Muscle layer of duodenum (tissue), 2 donors: ENCODE data around the gene EEPD1.
"Not testable (repeated sequence)": the region's sequence is repeated elsewhere in the genome, so short reads cannot be mapped to it uniquely, and the experiment has no call there.

Source experiments
- H3K27ac ChIP-seq: one replicate; pipeline ENCODE4 v1.7.0; 2013; ENCODE audit warnings: mild to moderate bottlenecking, low read length
- H3K27me3 ChIP-seq: one replicate; pipeline ENCODE4 v1.7.0; 2013; ENCODE audit warnings: low read depth, mild to moderate bottlenecking, control low read depth, low read length
- H3K36me3 ChIP-seq, 2 donors: one replicate each; pipeline ENCODE4 v1.7.0; 2013; ENCODE audit warnings: low read length in 2 of 2, control low read depth in 1 of 2, mild to moderate bottlenecking in 1 of 2; ENCODE audit not compliant: insufficient read depth in 2 of 2, control insufficient read depth in 1 of 2
- H3K4me1 ChIP-seq, 2 donors: one replicate each; pipeline ENCODE4 v1.7.0; 2013; ENCODE audit warnings: low read length in 2 of 2, mild to moderate bottlenecking in 2 of 2, control low read depth in 1 of 2, moderate library complexity in 1 of 2; ENCODE audit not compliant: insufficient read depth in 2 of 2, control insufficient read depth in 1 of 2
- H3K4me3 ChIP-seq, 2 donors: one replicate each; pipeline ENCODE4 v1.7.0; 2013; ENCODE audit warnings: low read length in 2 of 2, low read depth in 1 of 2, mild to moderate bottlenecking in 1 of 2
- H3K9me3 ChIP-seq, 2 donors: one replicate each; pipeline ENCODE4 v1.7.0; 2013; ENCODE audit warnings: low read length in 2 of 2, control low read depth in 1 of 2, mild to moderate bottlenecking in 1 of 2; ENCODE audit not compliant: control insufficient read depth in 1 of 2
- donor health status: healthy.

Gene EEPD1

DNA sequence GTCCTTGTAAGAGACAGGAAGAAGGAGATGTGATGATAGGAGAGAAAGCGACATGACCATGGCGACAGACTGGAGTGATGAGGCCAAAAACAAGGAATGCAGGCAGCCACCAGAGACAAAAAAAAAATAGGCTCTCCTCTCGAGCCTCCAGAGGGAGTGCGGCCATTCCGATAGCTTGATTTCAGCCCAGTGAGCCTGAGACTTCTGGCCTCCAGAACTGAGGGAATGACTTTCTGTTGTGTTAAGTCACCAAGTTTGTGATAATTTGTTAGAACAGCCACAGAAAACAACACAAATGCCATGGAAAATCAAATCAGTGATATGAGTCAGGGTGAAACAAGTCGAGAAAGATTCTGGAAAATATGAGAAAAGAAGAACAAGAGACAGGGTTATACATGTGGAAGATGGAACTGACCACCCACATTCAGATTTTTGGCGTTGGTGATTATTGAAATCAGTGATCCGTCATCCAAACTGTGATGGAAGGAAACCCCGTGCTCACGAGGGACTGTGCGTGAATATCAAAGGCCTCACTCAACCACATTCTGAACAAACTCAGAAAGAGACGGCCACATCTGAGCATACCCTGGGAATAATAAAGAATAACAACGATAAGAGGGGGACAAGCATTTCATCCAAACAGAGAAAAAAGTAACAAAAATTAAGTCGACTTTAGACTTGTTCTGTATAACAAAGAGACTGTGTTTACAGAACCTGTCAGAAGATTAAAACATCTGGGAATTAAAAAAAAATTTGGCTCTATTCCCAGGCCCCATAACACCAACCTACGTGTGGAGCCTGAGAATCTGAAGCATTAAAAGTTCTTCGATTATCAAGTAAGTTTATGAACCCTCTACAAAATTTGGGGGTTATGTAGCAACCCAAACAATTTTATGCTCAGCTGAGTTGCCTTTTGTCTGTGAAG lies 72.1 kb downstream of the EEPD1 start:
- Histone ChIP-seq H3K4me3 (no peak overlapping the region), H3K27ac (peak overlapping the region; percentile 34), H3K27me3 (no peaks in the 10 kb centered on the region)

DNA sequence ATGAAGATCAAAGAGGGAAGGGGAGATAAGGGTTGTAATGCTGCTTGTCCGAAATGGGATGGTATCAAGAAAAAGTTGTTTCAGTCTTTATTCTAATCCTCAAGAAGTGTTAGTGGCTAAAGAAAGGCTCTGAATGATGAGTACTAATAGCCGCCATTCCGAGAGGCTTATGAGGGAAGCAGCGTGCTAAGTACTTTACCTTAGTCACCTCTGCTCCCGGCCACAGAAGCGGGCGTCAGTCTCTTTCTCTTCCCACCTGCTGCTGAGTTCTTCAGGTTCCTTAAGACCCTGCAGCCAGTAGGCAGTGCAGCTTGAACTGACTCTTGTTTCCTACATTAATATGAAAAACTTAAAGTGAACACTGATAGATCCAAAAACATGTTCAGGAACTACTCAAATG lies 73.1 kb downstream of the EEPD1 start:
- Histone ChIP-seq H3K27me3 (no peaks in the 10 kb centered on the region), H3K4me3 (no peak overlapping the region), H3K9me3 (no peaks in the 10 kb centered on the region), H3K36me3 (no peaks in the 10 kb centered on the region), H3K4me1 (peaks cover 0 to 16% of the 10 kb centered on the region in 2 donors), H3K27ac (peak overlapping the region; percentile 34)

More for the DNA sequence above, 72.1 kb downstream of the EEPD1 start:
- Histone ChIP-seq H3K9me3 (no peaks in the 10 kb centered on the region), H3K36me3 (no peaks in the 10 kb centered on the region), H3K4me1 (peaks cover 0 to 16% of the 10 kb centered on the region in 2 donors)

- no peaks in the 10 kb centered on the region for H3K36me3 ChIP-seq
- H3K27ac ChIP-seq = peak overlapping the region; percentile 61
- H3K4me1 ChIP-seq = peaks cover 0 to 16% of the 10 kb centered on the region in 2 donors
- H3K4me3 ChIP-seq = no peak overlapping the region
- H3K9me3 ChIP-seq = no peaks in the 10 kb centered on the region
- H3K27me3 ChIP-seq = no peaks in the 10 kb centered on the region
Observed at GRCh38 chr7:36227223-36227622, 74.2 kb downstream of the EEPD1 start.

DNA sequence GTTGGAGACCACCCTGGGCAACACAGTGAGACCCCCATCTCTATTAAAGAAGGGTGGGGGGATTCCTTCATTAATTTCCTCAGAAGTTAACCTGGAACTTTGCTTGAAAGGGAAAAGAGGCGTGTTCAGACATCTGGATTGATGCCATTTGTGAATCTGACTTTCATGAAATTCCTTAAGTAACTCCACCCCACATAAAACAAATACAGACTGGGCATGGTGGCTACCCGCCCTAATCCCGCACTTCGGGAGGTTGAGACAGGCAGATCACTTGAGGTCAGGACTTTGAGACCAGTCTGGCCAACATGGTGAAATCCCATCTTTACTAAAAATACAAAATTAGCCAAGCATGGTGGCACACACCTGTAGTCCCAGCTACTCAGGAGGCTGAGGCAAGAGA lies 75.0 kb downstream of the EEPD1 start:
- Histone ChIP-seq H3K4me3 (no peak overlapping the region), H3K9me3 (no peaks in the 10 kb centered on the region), H3K36me3 (no peaks in the 10 kb centered on the region), H3K27me3 (no peaks in the 10 kb centered on the region), H3K27ac (peak overlapping the region; percentile 41), H3K4me1 (peaks cover 0 to 17% of the 10 kb centered on the region in 2 donors)

DNA sequence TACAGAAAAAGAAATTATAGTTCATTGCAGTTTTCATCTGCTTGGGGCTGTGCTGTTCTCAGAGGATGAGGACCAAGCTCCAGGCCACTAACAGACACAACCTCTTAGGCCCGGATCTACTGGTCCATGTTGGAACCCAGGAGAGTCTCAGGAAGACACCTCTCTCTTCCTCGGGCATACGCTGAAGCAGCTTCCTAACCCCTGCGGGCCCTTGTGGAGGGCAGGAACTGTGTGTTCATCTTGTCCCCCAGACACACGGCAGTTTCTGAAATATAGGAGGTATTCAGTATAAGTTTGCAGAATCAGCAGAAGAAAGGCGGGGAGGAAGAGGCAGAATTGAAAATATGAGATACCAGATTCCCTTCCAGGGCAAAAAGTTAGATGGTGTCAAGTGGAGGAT lies 78.4 kb downstream of the EEPD1 start:
- H3K4me3 ChIP-seq = no peak overlapping the region
- H3K9me3 ChIP-seq = no peaks in the 10 kb centered on the region
- H3K36me3 ChIP-seq = no peaks in the 10 kb centered on the region
- H3K27ac ChIP-seq = no peak overlapping the region
- H3K27me3 ChIP-seq = no peaks in the 10 kb centered on the region
- peaks cover 0 to 6% of the 10 kb centered on the region in 2 donors for H3K4me1 ChIP-seq

GRCh38 chr7:36232555-36232954 lies 79.5 kb downstream of the EEPD1 start:
- no peak overlapping the region for H3K27ac ChIP-seq
- no peak overlapping the region for H3K4me3 ChIP-seq
- peaks cover 0 to 6% of the 10 kb centered on the region in 2 donors for H3K4me1 ChIP-seq
- no peaks in the 10 kb centered on the region for H3K9me3 ChIP-seq
- no peaks in the 10 kb centered on the region for H3K36me3 ChIP-seq
- H3K27me3 ChIP-seq = no peaks in the 10 kb centered on the region

GRCh38 chr7:36232971-36233550 lies 80.0 kb downstream of the EEPD1 start:
- no peaks in the 10 kb centered on the region for H3K36me3 ChIP-seq
- H3K4me3 ChIP-seq = no peak overlapping the region
- no peaks in the 10 kb centered on the region for H3K27me3 ChIP-seq
- peaks cover 0 to 6% of the 10 kb centered on the region in 2 donors for H3K4me1 ChIP-seq
- H3K9me3 ChIP-seq = no peaks in the 10 kb centered on the region
- H3K27ac ChIP-seq = no peak overlapping the region

- no peaks in the 10 kb centered on the region for H3K9me3 ChIP-seq
- no peak overlapping the region for H3K27ac ChIP-seq
- no peaks in the 10 kb centered on the region for H3K27me3 ChIP-seq
- H3K4me1 ChIP-seq = peaks cover 0 to 6% of the 10 kb centered on the region in 2 donors
- peaks cover 0 to 6% of the 10 kb centered on the region in 2 donors for H3K36me3 ChIP-seq
- H3K4me3 ChIP-seq = no peak overlapping the region
Observed at GRCh38 chr7:36236073-36236472, 83.0 kb downstream of the EEPD1 start.

DNA sequence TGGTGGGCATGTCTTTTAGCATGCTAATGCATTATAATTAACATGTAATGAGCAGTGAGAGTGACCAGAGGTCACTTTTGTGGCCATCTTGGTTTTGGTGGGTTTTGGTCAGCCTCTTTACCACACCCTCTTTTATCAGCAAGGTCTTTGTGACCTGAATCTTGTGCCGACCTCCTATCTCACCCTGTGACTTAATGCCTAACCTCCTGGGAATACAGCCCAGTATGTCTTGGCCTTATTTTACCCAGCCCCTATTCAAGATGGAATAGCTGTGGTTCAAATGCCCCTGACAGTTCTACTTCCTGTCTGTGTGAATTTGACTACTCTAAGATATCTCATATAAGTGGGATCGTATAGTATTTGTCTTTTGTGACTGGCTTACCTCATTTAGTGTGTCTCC lies 85.1 kb downstream of the EEPD1 start:
- no peak overlapping the region for H3K27ac ChIP-seq
- H3K27me3 ChIP-seq = no peaks in the 10 kb centered on the region

DNA sequence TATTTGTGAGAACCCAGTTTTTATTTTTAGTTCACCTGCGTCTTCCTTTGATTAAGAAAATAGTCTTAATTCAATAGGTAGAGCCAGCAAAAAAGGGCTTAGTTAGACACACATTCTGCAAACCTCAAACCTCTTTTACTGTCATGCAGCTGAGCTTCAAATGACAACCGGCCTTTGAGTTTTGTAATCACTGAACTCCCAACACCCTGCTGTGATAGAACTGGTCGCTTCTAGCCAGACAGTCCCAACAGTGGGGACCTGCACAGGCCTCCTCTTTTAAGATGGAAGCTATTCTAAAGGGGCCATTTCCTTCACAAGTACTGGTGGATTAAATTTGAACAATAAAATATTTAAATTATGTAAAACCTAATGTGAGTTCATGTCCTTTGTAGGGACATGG lies 90.3 kb downstream of the EEPD1 start:
- H3K9me3 ChIP-seq, H3K27me3 ChIP-seq, H3K4me3 ChIP-seq, H3K27ac ChIP-seq, H3K36me3 ChIP-seq, H3K4me1 ChIP-seq: not testable (repeated sequence)

More for the DNA sequence above, 85.1 kb downstream of the EEPD1 start:
- Histone ChIP-seq H3K4me3 (no peak overlapping the region), H3K36me3 (peaks cover 0 to 6% of the 10 kb centered on the region in 2 donors), H3K4me1 (peaks cover 0 to 4% of the 10 kb centered on the region in 2 donors), H3K9me3 (no peaks in the 10 kb centered on the region)

GRCh38 chr7:36244001-36244400 lies 90.9 kb downstream of the EEPD1 start:
- H3K27ac ChIP-seq, H3K4me1 ChIP-seq, H3K36me3 ChIP-seq: not testable (repeated sequence)

More at GRCh38 chr7:36244001-36244400, 90.9 kb downstream of the EEPD1 start:
- not testable (repeated sequence) for H3K4me3 ChIP-seq, H3K9me3 ChIP-seq, H3K27me3 ChIP-seq
